GM18526 (cell line): ENCODE results near the gene PSPH.

Experiments
- POLR2A ChIP-seq: IDR thresholded peaks from 3 replicates; pipeline ENCODE4 v1.6.1; 2011; ENCODE audit not compliant: insufficient read length; ENCODE audit errors: extremely low read depth

The PSPH gene

GRCh38 chr7:56063882-56064625 is 12.8 kb upstream of the PSPH start, which contains the start of gene SUMF2:
TSS of gene SUMF2 (plus strand) at chr7:56064286. CDS start at chr7:56064312, 26 bp downstream.
- TF ChIP-seq POLR2A, result peak; percentile 94

GRCh38 chr7:56063500-56063881 is 12.2 kb upstream of the PSPH start:
- TF ChIP-seq POLR2A, result no peak

GRCh38 chr7:56062382-56062781 is 11.1 kb upstream of the PSPH start:
- no peak for TF ChIP-seq POLR2A

GRCh38 chr7:56053993-56054392 is 2.7 kb upstream of the PSPH start:
- no peak for TF ChIP-seq POLR2A

GRCh38 chr7:56053379-56053778 is 2.1 kb upstream of the PSPH start:
- TF ChIP-seq POLR2A, result no peak

GRCh38 chr7:56051053-56051338 is 248 bp downstream of the PSPH start:
- no peak for TF ChIP-seq POLR2A

GRCh38 chr7:56048245-56048644 is 3.0 kb downstream of the PSPH start:
- no peak for TF ChIP-seq POLR2A

- no peak for TF ChIP-seq POLR2A
These were observed 4.4 kb downstream of the PSPH start for GRCh38 chr7:56046721-56047445.

- no peak for TF ChIP-seq POLR2A
These were observed 10.5 kb downstream of the PSPH start for GRCh38 chr7:56040730-56041129.

GRCh38 chr7:56033671-56034432 is 17.4 kb downstream of the PSPH start:
- TF ChIP-seq POLR2A, result peak; percentile 53

- TF ChIP-seq POLR2A, result no peak
These were observed 20.9 kb downstream of the PSPH start for GRCh38 chr7:56030340-56030739.

- no peak for TF ChIP-seq POLR2A
These were observed 22.2 kb downstream of the PSPH start for GRCh38 chr7:56028942-56029630.

- TF ChIP-seq POLR2A, result no peak
These were observed 24.7 kb downstream of the PSPH start for GRCh38 chr7:56026538-56026937.

- no peak for TF ChIP-seq POLR2A
These were observed 27.7 kb downstream of the PSPH start for GRCh38 chr7:56023500-56023899.

- TF ChIP-seq POLR2A, result no peak
These were observed 31.7 kb downstream of the PSPH start for GRCh38 chr7:56019501-56019900.

- no peak for TF ChIP-seq POLR2A
These were observed 41.5 kb downstream of the PSPH start for GRCh38 chr7:56009695-56010094.

- no peak for TF ChIP-seq POLR2A
These were observed 43.4 kb downstream of the PSPH start for GRCh38 chr7:56007891-56008290.
